ENCODE data around the gene ERG.

GRCh38 chr21:38511662-38512243, 13.5 kb upstream of the ERG start:
- no peak for TF ChIP-seq POLR2A (IDR thresholded peaks at IDR 0.05)
- TF ChIP-seq, protein P1, sequence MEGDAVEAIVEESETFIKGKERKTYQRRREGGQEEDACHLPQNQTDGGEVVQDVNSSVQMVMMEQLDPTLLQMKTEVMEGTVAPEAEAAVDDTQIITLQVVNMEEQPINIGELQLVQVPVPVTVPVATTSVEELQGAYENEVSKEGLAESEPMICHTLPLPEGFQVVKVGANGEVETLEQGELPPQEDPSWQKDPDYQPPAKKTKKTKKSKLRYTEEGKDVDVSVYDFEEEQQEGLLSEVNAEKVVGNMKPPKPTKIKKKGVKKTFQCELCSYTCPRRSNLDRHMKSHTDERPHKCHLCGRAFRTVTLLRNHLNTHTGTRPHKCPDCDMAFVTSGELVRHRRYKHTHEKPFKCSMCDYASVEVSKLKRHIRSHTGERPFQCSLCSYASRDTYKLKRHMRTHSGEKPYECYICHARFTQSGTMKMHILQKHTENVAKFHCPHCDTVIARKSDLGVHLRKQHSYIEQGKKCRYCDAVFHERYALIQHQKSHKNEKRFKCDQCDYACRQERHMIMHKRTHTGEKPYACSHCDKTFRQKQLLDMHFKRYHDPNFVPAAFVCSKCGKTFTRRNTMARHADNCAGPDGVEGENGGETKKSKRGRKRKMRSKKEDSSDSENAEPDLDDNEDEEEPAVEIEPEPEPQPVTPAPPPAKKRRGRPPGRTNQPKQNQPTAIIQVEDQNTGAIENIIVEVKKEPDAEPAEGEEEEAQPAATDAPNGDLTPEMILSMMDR (IDR thresholded peaks at IDR 0.05) = no peak

Measured in adrenal gland (tissue), 5 donors.